Myometrial cell (primary cell): ENCODE data around the gene TEKT2. TPM values are rescaled to one million over a fixed set of nuclear protein-coding genes. Genes with fewer than 3 reads are reported as not detected.

ENCODE experiments used
- total RNA-seq: library from RNA; depleted of rRNA; stranded (reverse); fragments of >200 nt; gene quantifications from 2 replicates; pipeline ENCODE4 v1.2.3, GENCODE V29; 2015

The TEKT2 gene, protein sequence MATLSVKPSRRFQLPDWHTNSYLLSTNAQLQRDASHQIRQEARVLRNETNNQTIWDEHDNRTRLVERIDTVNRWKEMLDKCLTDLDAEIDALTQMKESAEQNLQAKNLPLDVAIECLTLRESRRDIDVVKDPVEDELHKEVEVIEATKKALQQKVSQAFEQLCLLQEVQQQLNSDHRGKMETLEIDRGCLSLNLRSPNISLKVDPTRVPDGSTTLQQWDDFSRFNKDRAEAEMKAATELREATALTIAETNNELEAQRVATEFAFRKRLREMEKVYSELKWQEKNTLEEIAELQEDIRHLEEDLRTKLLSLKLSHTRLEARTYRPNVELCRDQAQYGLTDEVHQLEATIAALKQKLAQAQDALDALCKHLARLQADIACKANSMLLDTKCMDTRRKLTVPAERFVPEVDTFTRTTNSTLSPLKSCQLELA
- total RNA-seq = not detected in 2 replicates

GRCh38 chr1:36083635-36084496 is at the start of gene TEKT2:
TEKT2 (plus strand) TSS chr1:36084094; CDS start chr1:36084922, 828 bp downstream.

GRCh38 chr1:36088577-36089392 is 4.9 kb downstream of the TEKT2 start, which contains the start of gene ADPRS:
ADPRS (plus strand) TSS chr1:36088892; CDS start chr1:36088905, 13 bp downstream.

GRCh38 chr1:36125129-36125991 is 41.5 kb downstream of the TEKT2 start, which contains the start of gene COL8A2:
COL8A2 (minus strand) TSS chr1:36125222; CDS start chr1:36100242, 24,980 bp downstream.

Other genes with a start within 250 kb of the TEKT2 start
- 16.5 and 25.9 TPM in 2 replicates for gene AGO1, start 200.9 kb upstream of the TEKT2 start, total RNA-seq
- gene AGO3, start 153.0 kb upstream of the TEKT2 start, total RNA-seq = 7.4 and 9.2 TPM in 2 replicates
- gene ADPRS, start 4.8 kb downstream of the TEKT2 start, total RNA-seq = 50.7 and 53.9 TPM in 2 replicates
- 6.2 and 9.2 TPM in 2 replicates for gene COL8A2, start 41.1 kb downstream of the TEKT2 start, total RNA-seq
- gene TRAPPC3, start 65.4 kb downstream of the TEKT2 start, total RNA-seq = 123 and 145 TPM in 2 replicates
- 187 and 188 TPM in 2 replicates for gene MAP7D1, start 72.1 kb downstream of the TEKT2 start, total RNA-seq
- 73.8 and 89.7 TPM in 2 replicates for gene THRAP3, start 140.3 kb downstream of the TEKT2 start, total RNA-seq
- 0.86 and 2.1 TPM in 2 replicates for gene SH3D21, start 222.3 kb downstream of the TEKT2 start, total RNA-seq
- 399 and 539 TPM in 2 replicates for gene EVA1B, start 239.6 kb downstream of the TEKT2 start, total RNA-seq